OCI-LY1 (cell line): ENCODE data around the gene GALNT10.

ENCODE experiments used
- H2AFZ ChIP-seq: fragments of 200-600 bp; sonication (generic), shearing (Covaris generic); 2 replicates; pipeline ENCODE4 v1.6.0; 2014; ENCODE audit warnings: antibody characterized with exemption, mild to moderate bottlenecking, low read length
- H3F3A ChIP-seq: fragments of 200-600 bp; sonication (generic), shearing (Covaris generic); 2 replicates; pipeline ENCODE4 v1.6.0; 2014; ENCODE audit warnings: mild to moderate bottlenecking, antibody characterized with exemption, low read length, moderate library complexity; ENCODE audit not compliant: insufficient read depth
- H3K27ac ChIP-seq: fragments of 200-600 bp; sonication (generic); 2 replicates; pipeline ENCODE4 v1.5.1; 2014; ENCODE audit warnings: low read length, mixed run types, mild to moderate bottlenecking, low read depth; ENCODE audit not compliant: poor library complexity, severe bottlenecking
- H3K27me3 ChIP-seq: fragments of 200-600 bp; sonication (generic); 2 replicates; pipeline ENCODE4 v1.6.0; 2014; ENCODE audit warnings: antibody characterized with exemption, mild to moderate bottlenecking, low read length, moderate library complexity; ENCODE audit not compliant: insufficient read depth
- H3K36me3 ChIP-seq: fragments of 200-600 bp; sonication (generic); 2 replicates; pipeline ENCODE4 v1.6.1; 2014; ENCODE audit warnings: mild to moderate bottlenecking, antibody characterized with exemption, low read length, moderate library complexity, mixed read lengths; ENCODE audit not compliant: insufficient read depth
- H3K4me1 ChIP-seq: fragments of 200-600 bp; sonication (generic); 2 replicates; pipeline ENCODE4 v1.5.1; 2014; ENCODE audit warnings: mild to moderate bottlenecking, low read length, moderate library complexity; ENCODE audit not compliant: insufficient read depth, severe bottlenecking
- H3K4me2 ChIP-seq: fragments of 200-600 bp; sonication (generic), shearing (Covaris generic); 2 replicates; pipeline ENCODE4 v1.6.1; 2014; ENCODE audit warnings: low read length
- H3K4me3 ChIP-seq: fragments of 200-600 bp; sonication (generic); 2 replicates; pipeline ENCODE4 v1.5.1; 2014; ENCODE audit warnings: low read length, low read depth, mild to moderate bottlenecking, mixed read lengths; ENCODE audit not compliant: poor library complexity, severe bottlenecking
- H3K79me2 ChIP-seq: fragments of 200-600 bp; shearing (Covaris generic); 2 replicates; pipeline ENCODE4 v1.6.1; 2016; ENCODE audit warnings: mixed run types, low read length, mixed read lengths; ENCODE audit not compliant: insufficient read depth
- H3K9ac ChIP-seq: fragments of 200-600 bp; sonication (generic), shearing (Covaris generic); 2 replicates; pipeline ENCODE4 v1.6.1; 2014; ENCODE audit warnings: mild to moderate bottlenecking, low read length, mixed read lengths
- H3K9me2 ChIP-seq: fragments of 200-600 bp; sonication (generic), shearing (Covaris generic); 2 replicates; pipeline ENCODE4 v1.6.1; 2014; ENCODE audit warnings: low read depth, mild to moderate bottlenecking, low read length, mixed read lengths
- H3K9me3 ChIP-seq: fragments of 200-600 bp; shearing (Covaris generic); 2 replicates; pipeline ENCODE4 v1.6.1; 2014; ENCODE audit warnings: low read length, mixed read lengths
- H4K20me1 ChIP-seq: fragments of 200-600 bp; sonication (generic), shearing (Covaris generic); 2 replicates; pipeline ENCODE4 v1.6.0; 2016; ENCODE audit warnings: mild to moderate bottlenecking, low read length; ENCODE audit not compliant: insufficient read depth
- CTCF ChIP-seq: fragments of 200-600 bp; sonication (generic), shearing (Covaris generic); IDR thresholded peaks from 2 replicates; pipeline ENCODE4 v1.5.1; 2017; ENCODE audit warnings: mild to moderate bottlenecking, antibody characterized with exemption, low read length, moderate library complexity, mixed read lengths
- EZH2 ChIP-seq: fragments of 200-600 bp; sonication (generic), shearing (Covaris generic); IDR thresholded peaks from 2 replicates; pipeline ENCODE4 v1.8.0; 2017; ENCODE audit warnings: borderline replicate concordance, mixed run types, mild to moderate bottlenecking, antibody characterized with exemption, low read length, moderate library complexity, mixed read lengths

Gene GALNT10

GRCh38 chr5:154370813-154371212, 180.3 kb downstream of the GALNT10 start:
- no peaks in the 10 kb centered on the region for H3K4me1 ChIP-seq
- H3F3A ChIP-seq: no peaks in the 10 kb centered on the region
- TF ChIP-seq EZH2 (no peak), CTCF (no peak)
- no peak overlapping the region for H2AFZ ChIP-seq
- H3K4me2 ChIP-seq: no peak overlapping the region
- H3K9me2 ChIP-seq: no peaks in the 10 kb centered on the region
- no peak overlapping the region for H3K4me3 ChIP-seq
- H3K27me3 ChIP-seq: no peaks in the 10 kb centered on the region
- no peaks in the 10 kb centered on the region for H3K36me3 ChIP-seq
- H3K9me3 ChIP-seq: no peaks in the 10 kb centered on the region
- H3K79me2 ChIP-seq: no peaks in the 10 kb centered on the region
- H3K27ac ChIP-seq: no peak overlapping the region
- no peak overlapping the region for H3K9ac ChIP-seq
- H4K20me1 ChIP-seq: no peaks in the 10 kb centered on the region

DNA sequence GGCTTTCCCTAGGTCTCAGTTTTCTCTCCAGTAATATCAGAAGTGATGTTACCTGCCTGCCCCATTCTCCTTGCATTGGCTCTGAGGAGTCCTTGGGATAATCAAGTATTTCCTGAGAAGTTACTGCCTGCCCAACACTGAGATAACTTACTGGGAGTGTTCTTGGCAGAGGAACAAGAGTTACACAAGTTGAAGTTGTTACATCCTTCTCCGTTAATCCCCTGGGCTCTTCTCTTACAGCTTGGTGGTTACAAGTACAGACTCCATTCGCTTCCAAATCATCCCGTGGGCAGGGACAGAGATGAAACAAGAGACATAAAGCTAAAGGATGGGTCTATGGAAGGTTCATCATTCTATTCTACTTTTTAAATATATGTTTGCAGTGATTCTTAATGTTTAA, 181.2 kb downstream of the GALNT10 start:
- H3K4me2 ChIP-seq: no peak overlapping the region
- TF ChIP-seq CTCF (no peak), EZH2 (no peak)
- H3K27me3 ChIP-seq: no peaks in the 10 kb centered on the region
- H3K79me2 ChIP-seq: no peaks in the 10 kb centered on the region
- no peak overlapping the region for H3K4me3 ChIP-seq
- no peaks in the 10 kb centered on the region for H4K20me1 ChIP-seq
- no peaks in the 10 kb centered on the region for H3K9me2 ChIP-seq
- H3K27ac ChIP-seq: no peak overlapping the region
- no peaks in the 10 kb centered on the region for H3F3A ChIP-seq
- H3K4me1 ChIP-seq: no peaks in the 10 kb centered on the region
- no peak overlapping the region for H3K9ac ChIP-seq
- H3K36me3 ChIP-seq: no peaks in the 10 kb centered on the region
- H2AFZ ChIP-seq: no peak overlapping the region
- H3K9me3 ChIP-seq: no peaks in the 10 kb centered on the region

DNA sequence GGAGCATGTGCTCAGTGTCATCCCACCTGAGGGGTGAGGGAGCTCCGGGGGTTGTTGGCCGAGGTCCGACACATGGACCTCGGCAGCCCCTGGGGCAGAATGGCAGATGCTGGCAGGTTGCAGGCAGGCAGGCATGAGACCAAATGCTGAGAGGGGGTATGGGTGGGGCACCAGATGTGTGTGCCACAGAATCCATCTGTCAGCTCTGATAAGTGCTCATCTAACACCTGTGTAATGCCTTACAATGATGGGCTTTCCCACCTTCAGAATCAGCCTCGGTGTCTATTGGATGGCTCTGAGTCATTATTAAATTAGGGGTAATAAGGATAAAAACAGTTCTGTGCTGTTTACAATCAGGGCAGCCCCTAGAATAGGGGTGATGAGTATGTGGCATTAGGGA, 182.1 kb downstream of the GALNT10 start:
- H3K4me3 ChIP-seq: no peak overlapping the region
- no peak overlapping the region for H3K27ac ChIP-seq
- H3K79me2 ChIP-seq: no peaks in the 10 kb centered on the region
- no peaks in the 10 kb centered on the region for H3K9me2 ChIP-seq
- no peak overlapping the region for H3K9ac ChIP-seq
- H2AFZ ChIP-seq: no peak overlapping the region
- H4K20me1 ChIP-seq: no peaks in the 10 kb centered on the region
- no peaks in the 10 kb centered on the region for H3F3A ChIP-seq
- TF ChIP-seq EZH2: no peak
- TF ChIP-seq CTCF: no peak
- H3K27me3 ChIP-seq: no peaks in the 10 kb centered on the region
- no peaks in the 10 kb centered on the region for H3K36me3 ChIP-seq
- H3K4me2 ChIP-seq: no peak overlapping the region
- H3K4me1 ChIP-seq: no peaks in the 10 kb centered on the region
- H3K9me3 ChIP-seq: no peaks in the 10 kb centered on the region
